ENCODE results near the gene TBC1D13. TPM values are rescaled to one million over a fixed set of nuclear protein-coding genes. Genes with fewer than 3 reads are reported as not detected.

TBC1D13 gene
- total and polyA plus RNA-seq, 9 of the 15 experiments (the other 6 are each of a cell fraction or from before 2014, with no cell fraction given) = 2.3 to 28.7 (median 11.4) TPM

- TF ChIP-seq MBD2 (IDR thresholded peaks at IDR 0.05; ENCODE audit: borderline replicate concordance, low read depth) = 0 out of 2 replicates have a peak, but pooled peaks have one; percentile 65
- TF ChIP-seq MYNN (IDR thresholded peaks at IDR 0.05) = no peak
- TF ChIP-seq MYNN (CRISPR knock-in tag; IDR thresholded peaks at IDR 0.05) = no peak
- peak; percentile 82 for TF ChIP-seq SUPT5H (IDR thresholded peaks at IDR 0.05)
- TF ChIP-seq HCFC1 (IDR thresholded peaks at IDR 0.05; ENCODE audit: low read depth, low read length) = peak; percentile 84
- TF ChIP-seq ZNF280A (IDR thresholded peaks at IDR 0.05; ENCODE audit: low read depth, partially characterized antibody) = no peak
- TF ChIP-seq CBFA2T2 (conservative IDR thresholded peaks at IDR 0.05) = no peak
- no peak for TF ChIP-seq HINFP (tag; conservative IDR thresholded peaks at IDR 0.05; ENCODE audit: low read depth)
- no peak; the same call in 1 of the 2 replicates for TF ChIP-seq BCL6 (CRISPR knock-in tag; IDR thresholded peaks at IDR 0.05)
- no peak for TF ChIP-seq SMARCB1 (IDR thresholded peaks at IDR 0.05; ENCODE audit: insufficient read length, low read depth)
- no peak for TF ChIP-seq CHAMP1 (IDR thresholded peaks at IDR 0.05)
- TF ChIP-seq ZBTB1 (CRISPR knock-in tag; IDR thresholded peaks at IDR 0.05; ENCODE audit: borderline replicate concordance, low read depth) = peak; percentile 78; the same call in 1 of the 2 replicates
- TF ChIP-seq ZNF75A (CRISPR knock-in tag; IDR thresholded peaks at IDR 0.05) = no peak
- no peak for TF ChIP-seq HOMEZ (CRISPR knock-in tag; IDR thresholded peaks at IDR 0.05)
- TF ChIP-seq RFX7 (CRISPR knock-in tag; IDR thresholded peaks at IDR 0.05) = no peak
- TF ChIP-seq GTF2A2 (tag; IDR thresholded peaks at IDR 0.05) = peak; percentile 81
- no peak for TF ChIP-seq GABPB2 (CRISPR knock-in tag; conservative IDR thresholded peaks at IDR 0.05)
- TF ChIP-seq E2F4 (CRISPR knock-in tag; IDR thresholded peaks at IDR 0.05; ENCODE audit: low read depth) = no peak
- no peak for TF ChIP-seq HES1 (IDR thresholded peaks at IDR 0.05; ENCODE audit: low read depth)
These were observed 15.1 kb upstream of the TBC1D13 start, which contains the start of gene ZER1 (continued) for GRCh38 chr9:128771745-128772519.
